Measurements from ENCODE around the gene HSH2D. TPM values are rescaled to one million over a fixed set of nuclear protein-coding genes. Genes with fewer than 3 reads are reported as not detected.
A peak's percentile ranks its signal among the peaks of the same experiment; 100 is the strongest.
"Not testable (repeated sequence)": the region's sequence is repeated elsewhere in the genome, so short reads cannot be mapped to it uniquely, and the experiment has no call there.

Gene HSH2D
- 1 to 10 TPM in 1 of 4 donors, under 1 TPM in 3; 0.32 to 1.1 (median 0.76) TPM for polyA plus RNA-seq (ENCODE audit: insufficient read length in 4 of 4)

GRCh38 chr19:16143399-16144215 is at the start of gene HSH2D:
TSS of gene HSH2D (plus strand) at chr19:16143685. CDS start at chr19:16148751, 5,066 bp downstream.
- DNase-seq (ENCODE audit: low read depth in 4 of 4, low spot score in 2 of 4) = no peak

- no peak for DNase-seq (ENCODE audit: low read depth in 4 of 4, low spot score in 2 of 4)
These were observed 49.0 kb upstream of the HSH2D start for GRCh38 chr19:16094360-16095070.

GRCh38 chr19:16095071-16095571 is 48.4 kb upstream of the HSH2D start:
- no peak for DNase-seq (ENCODE audit: low read depth in 4 of 4, low spot score in 2 of 4)

- no peak for DNase-seq (ENCODE audit: low read depth in 4 of 4, low spot score in 2 of 4)
These were observed 47.1 kb upstream of the HSH2D start for GRCh38 chr19:16096280-16096855.

- no peak for DNase-seq (ENCODE audit: low read depth in 4 of 4, low spot score in 2 of 4)
These were observed 45.1 kb upstream of the HSH2D start for GRCh38 chr19:16098416-16098768.

GRCh38 chr19:16098821-16099220 is 44.7 kb upstream of the HSH2D start:
- no peak for DNase-seq (ENCODE audit: low read depth in 4 of 4, low spot score in 2 of 4)

GRCh38 chr19:16099314-16099965 is 44.0 kb upstream of the HSH2D start:
- not testable (repeated sequence) for DNase-seq (ENCODE audit: low read depth in 4 of 4, low spot score in 2 of 4)

- no peak for DNase-seq (ENCODE audit: low read depth in 4 of 4, low spot score in 2 of 4)
These were observed 43.0 kb upstream of the HSH2D start for GRCh38 chr19:16100524-16100923.

- no peak for DNase-seq (ENCODE audit: low read depth in 4 of 4, low spot score in 2 of 4)
These were observed 38.8 kb upstream of the HSH2D start for GRCh38 chr19:16104722-16105121.

- DNase-seq (ENCODE audit: low read depth in 4 of 4, low spot score in 2 of 4) = no peak
These were observed 37.4 kb upstream of the HSH2D start for GRCh38 chr19:16106121-16106520.

GRCh38 chr19:16111160-16111908 is 32.2 kb upstream of the HSH2D start, which contains the start of gene RAB8A:
TSS of gene RAB8A (plus strand) at chr19:16111889. CDS start at chr19:16111902, 13 bp downstream.
- peak; percentile 93 to 98 (median 96) for DNase-seq (ENCODE audit: low read depth in 4 of 4, low spot score in 2 of 4)

GRCh38 chr19:16111909-16112752 is 31.4 kb upstream of the HSH2D start:
- no peak for DNase-seq (ENCODE audit: low read depth in 4 of 4, low spot score in 2 of 4)

GRCh38 chr19:16112778-16113177 is 30.7 kb upstream of the HSH2D start:
- DNase-seq (ENCODE audit: low read depth in 4 of 4, low spot score in 2 of 4) = no peak

GRCh38 chr19:16113727-16114126 is 29.8 kb upstream of the HSH2D start:
- DNase-seq (ENCODE audit: low read depth in 4 of 4, low spot score in 2 of 4) = no peak

- no peak for DNase-seq (ENCODE audit: low read depth in 4 of 4, low spot score in 2 of 4)
These were observed 28.0 kb upstream of the HSH2D start for GRCh38 chr19:16115301-16116039.

GRCh38 chr19:16116067-16116466 is 27.4 kb upstream of the HSH2D start:
- DNase-seq (ENCODE audit: low read depth in 4 of 4, low spot score in 2 of 4) = no peak

- DNase-seq (ENCODE audit: low read depth in 4 of 4, low spot score in 2 of 4) = no peak
These were observed 25.9 kb upstream of the HSH2D start for GRCh38 chr19:16117594-16118033.

- DNase-seq (ENCODE audit: low read depth in 4 of 4, low spot score in 2 of 4) = no peak
These were observed 24.9 kb upstream of the HSH2D start for GRCh38 chr19:16118489-16119033.
